HepG2 (cell line): Measurements from ENCODE around the gene NAA11. TPM values are rescaled to one million over a fixed set of nuclear protein-coding genes. Genes with fewer than 3 reads are reported as not detected.

Experiments
- ATAC-seq: fragments of 200-7000 bp; cut with Tn5 transposase; 3 replicates; pipeline ENCODE4 v1.9.1; 2020; ENCODE audit warnings: mild to moderate bottlenecking, moderate library complexity
- BruUV-seq: library from RNA; stranded (reverse); fragments of 400-500 nt; replicated peaks from 2 replicates; lab custom pipeline; 2021; lab: Mats Ljungman, UMichigan
- CTCF ChIA-PET: fragments of 300-600 bp; formaldehyde crosslinking; extraction: SDS; loops from one replicate; lab custom pipeline; 2021; ENCODE audit warnings: low total read pairs, inconsistent platforms, low intra/inter-chr PET ratio; lab: Yijun Ruan, JAX
- POLR2A ChIA-PET: fragments of 350-600 bp; sonication (Branson Sonifier 250); formaldehyde crosslinking; loops from one replicate; lab custom pipeline; 2020; ENCODE audit warnings: antibody characterized with exemption, inconsistent platforms; lab: Yijun Ruan, JAX
- DNase-seq: peaks from one replicate; pipeline ENCODE4 v3.0.0-alpha.2; 2015; ENCODE audit warnings: low spot score
- FAIRE-seq: peaks from 3 replicates; lab custom pipeline; 2011; peaks lifted over from hg19 to GRCh38; lab: Jason Lieb, UNC
- H2AFZ ChIP-seq: one replicate; pipeline ENCODE4 v1.6.1; 2011; ENCODE audit warnings: low read length, inconsistent platforms
- H3K27ac ChIP-seq: fragments of 300-600 bp; 3 replicates; pipeline ENCODE4 v1.8.0; 2011; ENCODE audit warnings: mixed run types, mild to moderate bottlenecking, mixed read lengths, low read length, inconsistent platforms; ENCODE audit not compliant: insufficient read depth; ENCODE audit errors: extremely low read length
- H3K27me3 ChIP-seq, 2 experiments: fragments of 200-600 bp in 1 of 2; 2 replicates in 1 of 2; 3 replicates in 1 of 2; pipeline versions ENCODE4 v1.6.0 to v1.8.0; 2011; ENCODE audit warnings: low read length in 2 of 2, mild to moderate bottlenecking in 2 of 2, moderate library complexity in 2 of 2, inconsistent platforms in 1 of 2; ENCODE audit not compliant: insufficient read depth in 2 of 2, control insufficient read depth in 1 of 2
- H3K36me3 ChIP-seq, 2 experiments: fragments of 200-600 bp in 1 of 2; replicated peaks in 1 of 2; 2 replicates in 1 of 2; 3 replicates in 1 of 2; pipeline versions ENCODE4 v1.5.1 to v1.8.0; 2011; ENCODE audit warnings: low read length in 2 of 2, inconsistent platforms in 1 of 2; ENCODE audit not compliant: insufficient read depth in 2 of 2, control insufficient read depth in 1 of 2
- H3K4me1 ChIP-seq: 2 replicates; pipeline ENCODE4 v1.5.1; 2012; ENCODE audit warnings: low read length, inconsistent platforms; ENCODE audit not compliant: insufficient read depth
- H3K4me2 ChIP-seq: 2 replicates; pipeline ENCODE4 v1.6.0; 2011; ENCODE audit warnings: low read depth, low read length, inconsistent platforms
- H3K4me3 ChIP-seq, 3 experiments: fragments of 200-600 bp in 1 of 3; sonication (generic), shearing (Covaris generic) in 1 of 3; replicated peaks in 1 of 3; 2 replicates each; pipeline ENCODE4 v1.5.1; 2011 to 2016; ENCODE audit warnings: low read length in 3 of 3, inconsistent platforms in 2 of 3, low read depth in 2 of 3, mild to moderate bottlenecking in 2 of 3, control low read depth in 1 of 3, mixed read lengths in 1 of 3; ENCODE audit not compliant: insufficient read depth in 1 of 3
- H3K79me2 ChIP-seq: one replicate; pipeline ENCODE4 v1.6.1; 2011; ENCODE audit warnings: low read length, inconsistent platforms; ENCODE audit not compliant: insufficient read depth
- H3K9ac ChIP-seq: 2 replicates; pipeline ENCODE4 v1.6.0; 2011; ENCODE audit warnings: mild to moderate bottlenecking, low read depth, low read length, inconsistent platforms; ENCODE audit not compliant: insufficient read depth
- H3K9me3 ChIP-seq: 2 replicates; pipeline ENCODE4 v1.5.1; 2012; ENCODE audit warnings: mild to moderate bottlenecking, low read length
- H4K20me1 ChIP-seq: 2 replicates; pipeline ENCODE4 v1.6.0; 2011; ENCODE audit warnings: inconsistent platforms, mild to moderate bottlenecking, low read length, moderate library complexity; ENCODE audit not compliant: insufficient read depth
- ARNT2 ChIP-seq: sonication (generic); formaldehyde crosslinking; IDR thresholded peaks from 2 replicates; pipeline ENCODE4 v1.8.0; 2022; ENCODE audit warnings: mild to moderate bottlenecking, low read depth, missing genetic modification reagents, moderate library complexity
- BCLAF1 ChIP-seq: fragments of 450-650 bp; IDR thresholded peaks from 2 replicates; pipeline ENCODE4 v1.6.1; 2017; ENCODE audit warnings: mild to moderate bottlenecking
- IKZF1 ChIP-seq: fragments of 450-650 bp; IDR thresholded peaks from 2 replicates; pipeline ENCODE4 v1.7.1; 2016
- MTF2 ChIP-seq: sonication (generic); formaldehyde crosslinking; IDR thresholded peaks from 2 replicates; pipeline ENCODE4 v1.5.0; 2020; ENCODE audit warnings: missing genetic modification reagents, borderline replicate concordance
- PHB2 ChIP-seq: fragments of 450-650 bp; IDR thresholded peaks from 2 replicates; pipeline ENCODE4 v1.6.1; 2018; ENCODE audit not compliant: partially characterized antibody
- POGK ChIP-seq: sonication (generic); formaldehyde crosslinking; conservative IDR thresholded peaks from 2 replicates; pipeline ENCODE4 v1.8.0; 2022; ENCODE audit warnings: mild to moderate bottlenecking, moderate library complexity, missing genetic modification reagents
- SRY ChIP-seq: sonication (generic); formaldehyde crosslinking; IDR thresholded peaks from 2 replicates; pipeline ENCODE4 v1.8.0; 2022; ENCODE audit warnings: mild to moderate bottlenecking, missing genetic modification reagents
- TRIM24 ChIP-seq: sonication (generic); formaldehyde crosslinking; IDR thresholded peaks from 2 replicates; pipeline ENCODE4 v1.8.0; 2022; ENCODE audit warnings: mild to moderate bottlenecking, missing genetic modification reagents
- ZBED4 ChIP-seq: sonication (generic); formaldehyde crosslinking; IDR thresholded peaks from 2 replicates; pipeline ENCODE4 v1.4.0; 2020; ENCODE audit warnings: missing genetic modification reagents, borderline replicate concordance
- ZNF18 ChIP-seq: sonication (generic); formaldehyde crosslinking; IDR thresholded peaks from 2 replicates; pipeline ENCODE4 v1.8.0; 2022; ENCODE audit warnings: mild to moderate bottlenecking, missing genetic modification reagents; ENCODE audit not compliant: insufficient replicate concordance
- ZNF556 ChIP-seq: sonication (generic); formaldehyde crosslinking; IDR thresholded peaks from 2 replicates; pipeline ENCODE4 v1.4.0; 2020; ENCODE audit warnings: mild to moderate bottlenecking, missing genetic modification reagents, borderline replicate concordance
- ZNF629 ChIP-seq: sonication (generic); formaldehyde crosslinking; conservative IDR thresholded peaks from 2 replicates; pipeline ENCODE4 v1.5.0; 2020; ENCODE audit warnings: missing genetic modification reagents
- WGBS: methylation state at CpG from one replicate; pipeline ENCODE4 v1.1.6; 2017; ENCODE audit warnings: low lambda C conversion rate; 5-methylcytosine and 5-hydroxymethylcytosine counted together
- in situ Hi-C: cut with HindIII; loops from 2 replicates; pipeline ENCODE4 v1.10.0; 2017; ENCODE audit warnings: low pct_unique_long_range_greater_than_20kb; ENCODE audit not compliant: extremely low pct_ligation_motif_present
- intact Hi-C: fragments of 100-400 bp; cut with micrococcal nuclease; formaldehyde crosslinking; loops from one replicate; pipeline ENCODE4 v1.10.0; 2022; ENCODE audit not compliant: unreplicated experiment
- polyA plus RNA-seq, 8 experiments: library from polyadenylated mRNA; depleted of rRNA in 3 of 8; stranded (reverse) in 7 of 8; unstranded in 1 of 8; fragments of >200 nt; fragmentation: Illumina TruSeq in 4 of 8; extraction: Trizol in 4 of 8; gene quantifications; 2 replicates each; pipeline versions ENCODE4 v1.2.1 to v1.2.3, GENCODE V29; 2011 to 2016; ENCODE audit warnings: low read depth in 4 of 8, missing spikeins in 1 of 8, mixed read lengths in 1 of 8; ENCODE audit not compliant: insufficient read depth in 1 of 8
- total RNA-seq, 5 experiments: library from RNA; depleted of rRNA; stranded (reverse); fragments of >200 nt; fragmentation: Illumina TruSeq; extraction: Trizol; gene quantifications; 2 replicates each; pipeline ENCODE4 v1.2.3, GENCODE V29; 2016; ENCODE audit warnings: low read depth in 1 of 5

The NAA11 gene
- total and polyA plus RNA-seq, 2 of the 13 experiments (the other 11 are each of a cell fraction or from before 2014, with no cell fraction given) = not detected

- TF ChIP-seq ZNF556 = no peak
- TF ChIP-seq ARNT2 (CRISPR knock-in tag) = no peak
- TF ChIP-seq ZNF629 (CRISPR knock-in tag) = no peak
- no peak for TF ChIP-seq SRY (CRISPR knock-in tag)
These were observed at the start of gene NAA11 (continued) for GRCh38 chr4:79325864-79326328.

GRCh38 chr4:79370026-79370425 is 44.2 kb upstream of the NAA11 start:
- WGBS = 19% methylated on average over 2 of the region's 2 CpGs
- no peak overlapping the region for H3K4me2 ChIP-seq
- in situ Hi-C loops = no loop called here
- no peaks in the 10 kb centered on the region for H4K20me1 ChIP-seq
- no peaks in the 10 kb centered on the region for H3K4me1 ChIP-seq
- ChIA-PET CTCF (no interaction called here), POLR2A (no interaction called here)
- H3K4me3 ChIP-seq = no peak overlapping the region
- no peaks in the 10 kb centered on the region for H3K9me3 ChIP-seq
- no TSS peak for BruUV-seq
- no peaks in the 10 kb centered on the region for H3K27me3 ChIP-seq
- no peaks in the 10 kb centered on the region for H3K79me2 ChIP-seq
- H3K9ac ChIP-seq = no peak overlapping the region
- DNase-seq (no peak), FAIRE-seq (no peak), ATAC-seq (no peak)
- intact Hi-C loops = no loop called here
- H3K36me3 ChIP-seq = no peaks in the 10 kb centered on the region
- no peak overlapping the region for H3K27ac ChIP-seq
- H2AFZ ChIP-seq = no peak overlapping the region
- no peak for TF ChIP-seq IKZF1
- TF ChIP-seq BCLAF1 = no peak
- TF ChIP-seq TRIM24 (CRISPR knock-in tag) = no peak
- no peak for TF ChIP-seq PHB2
- TF ChIP-seq MTF2 (CRISPR knock-in tag) = no peak
- TF ChIP-seq ZBED4 (CRISPR knock-in tag) = no peak
- TF ChIP-seq ZNF18 (CRISPR knock-in tag) = no peak
- no peak for TF ChIP-seq POGK
